ENCODE measurements around the gene MARCHF4. TPM values are rescaled to one million over a fixed set of nuclear protein-coding genes. Genes with fewer than 3 reads are reported as not detected.
A peak's percentile ranks its signal among the peaks of the same experiment; 100 is the strongest.

Gene MARCHF4
- total RNA-seq, 2 donors from 2014 or later, result 0.51 to 0.86 TPM

DNA sequence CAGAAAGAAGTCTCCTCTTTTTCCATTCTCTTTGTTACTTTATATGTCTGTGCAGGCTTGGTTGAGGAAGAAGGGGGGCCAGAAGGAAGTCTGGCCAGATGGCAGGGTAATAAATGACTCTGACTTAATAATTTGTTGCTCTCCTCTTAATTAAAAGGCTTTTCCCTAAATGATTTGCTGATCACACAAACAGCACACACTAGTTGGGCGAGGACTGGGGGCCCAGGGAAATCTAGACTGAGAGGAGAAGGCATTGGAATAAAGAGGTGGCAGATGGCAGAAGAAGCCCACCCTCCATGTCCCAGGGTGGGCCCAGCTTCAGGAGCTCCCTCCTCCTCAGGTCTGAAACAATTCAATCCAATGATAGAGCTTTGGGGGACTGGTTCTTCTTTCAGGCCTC, 27.3 kb upstream of the MARCHF4 start:
- H3K4me3 Mint-ChIP-seq, result no peak overlapping the region
- no peaks in the 10 kb centered on the region for H3K4me1 Mint-ChIP-seq
- H3K4me3 ChIP-seq (ENCODE audit: low read length), result no peak overlapping the region
- peaks cover 4% of the 10 kb centered on the region for H3K9me3 ChIP-seq (ENCODE audit: control insufficient read depth, low read length)
- no peaks in the 10 kb centered on the region for H3K36me3 Mint-ChIP-seq (ENCODE audit: low read depth)
- no peak overlapping the region for H3K9ac ChIP-seq (ENCODE audit: extremely low read depth, low read length, poor library complexity, severe bottlenecking)
- H3K36me3 ChIP-seq (ENCODE audit: control insufficient read depth, insufficient read depth, low read length), result no peaks in the 10 kb centered on the region
- H3K27me3 Mint-ChIP-seq (ENCODE audit: insufficient read depth), result no peaks in the 10 kb centered on the region
- no peak overlapping the region for H3K27ac Mint-ChIP-seq
- no peaks in the 10 kb centered on the region for H3K9me3 Mint-ChIP-seq
- TF ChIP-seq, protein P1, sequence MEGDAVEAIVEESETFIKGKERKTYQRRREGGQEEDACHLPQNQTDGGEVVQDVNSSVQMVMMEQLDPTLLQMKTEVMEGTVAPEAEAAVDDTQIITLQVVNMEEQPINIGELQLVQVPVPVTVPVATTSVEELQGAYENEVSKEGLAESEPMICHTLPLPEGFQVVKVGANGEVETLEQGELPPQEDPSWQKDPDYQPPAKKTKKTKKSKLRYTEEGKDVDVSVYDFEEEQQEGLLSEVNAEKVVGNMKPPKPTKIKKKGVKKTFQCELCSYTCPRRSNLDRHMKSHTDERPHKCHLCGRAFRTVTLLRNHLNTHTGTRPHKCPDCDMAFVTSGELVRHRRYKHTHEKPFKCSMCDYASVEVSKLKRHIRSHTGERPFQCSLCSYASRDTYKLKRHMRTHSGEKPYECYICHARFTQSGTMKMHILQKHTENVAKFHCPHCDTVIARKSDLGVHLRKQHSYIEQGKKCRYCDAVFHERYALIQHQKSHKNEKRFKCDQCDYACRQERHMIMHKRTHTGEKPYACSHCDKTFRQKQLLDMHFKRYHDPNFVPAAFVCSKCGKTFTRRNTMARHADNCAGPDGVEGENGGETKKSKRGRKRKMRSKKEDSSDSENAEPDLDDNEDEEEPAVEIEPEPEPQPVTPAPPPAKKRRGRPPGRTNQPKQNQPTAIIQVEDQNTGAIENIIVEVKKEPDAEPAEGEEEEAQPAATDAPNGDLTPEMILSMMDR (conservative IDR thresholded peaks at IDR 0.05), result no peak
- no peaks in the 10 kb centered on the region for H3K27me3 ChIP-seq (ENCODE audit: control insufficient read depth, insufficient read depth, low read length, poor library complexity, severe bottlenecking)
- H3K4me1 ChIP-seq (ENCODE audit: control insufficient read depth, insufficient read depth, low read length), result no peaks in the 10 kb centered on the region
- 100% methylated on average over 1 of the region's 1 CpG; no CpG with 5 or more reads in 1 of the 2 experiments for WGBS, 2 experiments (ENCODE audit: insufficient coverage in 1 of 2, insufficient read length in 1 of 2)
- DNase-seq, result no peak
- H3K27ac ChIP-seq (ENCODE audit: low read depth, low read length), result no peak overlapping the region

- H3K36me3 ChIP-seq (ENCODE audit: control insufficient read depth, insufficient read depth, low read length), result no peaks in the 10 kb centered on the region
- WGBS, 2 experiments (ENCODE audit: insufficient coverage in 1 of 2, insufficient read length in 1 of 2), result 87 to 94% methylated on average over 5 to 6 of the region's 6 CpGs
- TF ChIP-seq, protein P1 (conservative IDR thresholded peaks at IDR 0.05), result no peak
- Mint-ChIP-seq H3K27me3 (ENCODE audit: insufficient read depth) (no peaks in the 10 kb centered on the region), H3K36me3 (ENCODE audit: low read depth) (no peaks in the 10 kb centered on the region), H3K4me3 (no peak overlapping the region), H3K4me1 (peaks cover 6% of the 10 kb centered on the region), H3K9me3 (no peaks in the 10 kb centered on the region), H3K27ac (no peak overlapping the region)
- H3K27me3 ChIP-seq (ENCODE audit: control insufficient read depth, insufficient read depth, low read length, poor library complexity, severe bottlenecking), result no peaks in the 10 kb centered on the region
- no peak overlapping the region for H3K27ac ChIP-seq (ENCODE audit: low read depth, low read length)
- H3K4me3 ChIP-seq (ENCODE audit: low read length), result no peak overlapping the region
- DNase-seq, result no peak
- no peak overlapping the region for H3K9ac ChIP-seq (ENCODE audit: extremely low read depth, low read length, poor library complexity, severe bottlenecking)
- peaks cover 4% of the 10 kb centered on the region for H3K4me1 ChIP-seq (ENCODE audit: control insufficient read depth, insufficient read depth, low read length)
- peaks cover 4% of the 10 kb centered on the region for H3K9me3 ChIP-seq (ENCODE audit: control insufficient read depth, low read length)
Measured at GRCh38 chr2:216394881-216395280, 22.6 kb upstream of the MARCHF4 start.

- Histone ChIP-seq H3K9me3 (ENCODE audit: control insufficient read depth, low read length) (peaks cover 4% of the 10 kb centered on the region), H3K9ac (ENCODE audit: extremely low read depth, low read length, poor library complexity, severe bottlenecking) (no peak overlapping the region), H3K4me1 (ENCODE audit: control insufficient read depth, insufficient read depth, low read length) (peaks cover 4% of the 10 kb centered on the region), H3K27me3 (ENCODE audit: control insufficient read depth, insufficient read depth, low read length, poor library complexity, severe bottlenecking) (no peaks in the 10 kb centered on the region), H3K27ac (ENCODE audit: low read depth, low read length) (peak overlapping the region; percentile 36), H3K36me3 (ENCODE audit: control insufficient read depth, insufficient read depth, low read length) (no peaks in the 10 kb centered on the region), H3K4me3 (ENCODE audit: low read length) (no peak overlapping the region)
- TF ChIP-seq, protein P1 (conservative IDR thresholded peaks at IDR 0.05), result no peak
- Mint-ChIP-seq H3K27ac (no peak overlapping the region), H3K4me1 (peaks cover 6% of the 10 kb centered on the region), H3K27me3 (ENCODE audit: insufficient read depth) (no peaks in the 10 kb centered on the region), H3K4me3 (no peak overlapping the region), H3K9me3 (no peaks in the 10 kb centered on the region), H3K36me3 (ENCODE audit: low read depth) (no peaks in the 10 kb centered on the region)
- WGBS, 2 experiments (ENCODE audit: insufficient coverage in 1 of 2, insufficient read length in 1 of 2), result 77 to 86% methylated on average over 10 to 12 of the region's 12 CpGs
- DNase-seq, result no peak
Measured at GRCh38 chr2:216392945-216393840, 20.9 kb upstream of the MARCHF4 start.

All from endodermal cell (in vitro differentiated cells).